ENCODE results near the gene AFTPH.

The AFTPH gene

DNA sequence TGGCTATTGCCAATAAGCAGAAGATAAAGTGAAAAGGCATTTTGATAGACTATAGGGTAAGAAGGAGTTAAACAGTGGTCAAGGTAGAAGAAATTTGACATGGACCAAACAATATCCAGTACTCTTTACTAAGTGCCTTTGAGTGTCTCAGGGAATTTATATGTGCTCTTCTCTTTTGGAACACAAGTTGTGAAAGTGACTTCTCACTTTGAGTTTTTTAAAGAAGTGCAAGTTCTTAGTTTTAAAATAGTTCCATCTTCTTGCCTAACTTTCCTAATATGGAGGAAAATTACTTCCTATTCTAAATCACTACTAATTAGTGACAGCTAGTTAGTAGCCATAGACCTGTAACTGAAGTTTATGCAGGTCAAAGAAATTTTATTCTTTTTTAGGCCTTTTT lies 63.4 kb downstream of the AFTPH start:
- no peak for DNase-seq (ENCODE audit: low read depth in 2 of 2)

DNA sequence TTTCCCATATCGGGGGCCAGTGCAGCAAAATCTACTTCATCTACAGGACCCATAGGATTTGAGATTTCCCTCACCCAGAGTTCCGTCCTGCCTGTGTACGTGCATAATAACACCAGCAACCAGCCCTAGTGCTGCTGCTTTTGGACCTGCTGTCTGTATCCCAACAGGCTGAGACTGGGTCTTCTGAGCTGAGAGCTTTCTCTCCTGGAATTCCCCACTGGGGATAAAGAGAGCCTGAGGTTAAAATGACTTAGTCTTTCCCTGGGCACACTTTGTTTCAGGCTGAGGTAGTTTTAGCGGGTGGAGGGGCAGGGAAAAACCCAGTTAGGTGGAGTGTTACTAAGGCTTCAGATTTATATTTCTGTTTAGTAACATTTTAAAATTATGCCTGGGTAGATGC lies 67.1 kb downstream of the AFTPH start:
- no peak for DNase-seq (ENCODE audit: low read depth in 2 of 2)

DNA sequence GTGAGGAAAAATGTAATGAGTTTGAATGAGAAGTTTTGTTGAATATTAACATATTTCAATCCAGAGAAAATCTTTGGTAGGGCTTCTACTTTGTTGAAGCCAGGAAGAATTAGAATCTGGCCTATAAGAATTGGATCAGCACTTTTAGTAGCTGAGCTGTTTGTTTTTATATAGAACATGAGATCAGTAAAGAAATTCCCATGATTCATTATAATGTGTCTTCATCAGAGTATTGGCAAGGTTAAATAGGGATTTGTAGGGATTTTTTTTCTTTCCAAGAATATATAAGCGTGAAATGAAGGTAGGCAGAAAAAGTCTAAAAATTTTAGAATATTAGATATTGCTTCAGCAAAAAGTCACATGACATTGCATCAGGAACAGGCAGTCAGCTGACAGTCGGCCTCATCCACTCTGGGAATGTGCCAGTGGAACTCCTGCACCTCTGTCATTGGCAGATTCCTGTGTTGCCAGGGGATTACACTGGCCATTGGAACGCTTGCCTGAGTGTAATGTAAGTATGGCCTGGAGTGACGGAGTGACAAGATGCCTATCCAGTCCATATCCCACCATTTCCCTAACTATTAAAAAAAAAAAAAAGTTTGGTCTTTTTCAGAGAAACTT lies 69.0 kb downstream of the AFTPH start:
- DNase-seq (ENCODE audit: low read depth in 2 of 2): no peak

DNA sequence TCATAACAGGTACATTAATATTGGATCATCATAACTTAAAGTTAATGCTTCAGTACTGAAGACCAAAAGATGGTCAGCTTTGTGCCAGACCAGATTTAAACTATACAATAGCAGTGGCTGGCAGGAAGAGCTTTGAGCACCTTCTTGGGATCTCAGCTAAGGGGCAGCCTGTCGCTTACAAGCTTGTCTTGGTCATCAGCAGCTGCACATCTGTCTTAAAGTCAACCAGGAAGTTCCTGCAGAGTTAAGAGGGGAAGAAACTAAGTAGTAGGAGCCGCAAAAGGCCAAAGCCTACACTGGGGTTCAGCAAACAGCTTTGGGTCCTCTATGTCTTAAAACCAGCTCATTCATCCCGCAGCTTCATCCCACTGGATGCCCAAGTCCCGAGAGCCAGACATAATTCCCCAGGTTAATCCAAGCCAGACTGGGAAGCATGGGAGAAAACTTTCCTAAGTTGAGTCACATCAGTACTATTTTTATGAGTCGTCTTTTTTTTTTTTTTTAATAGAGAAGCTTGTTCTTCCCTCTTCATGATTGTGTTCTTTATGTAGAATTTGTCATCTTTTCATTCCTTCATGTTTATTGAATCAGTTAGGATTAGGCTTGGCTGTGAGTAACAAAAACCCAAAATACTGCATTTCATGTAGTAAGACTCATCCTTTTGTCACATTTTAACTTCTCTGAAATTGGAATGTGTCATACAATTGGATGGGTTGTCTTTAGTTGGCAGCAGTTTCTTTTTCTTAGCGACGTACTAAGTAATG lies 70.3 kb downstream of the AFTPH start:
- no peak for DNase-seq (ENCODE audit: low read depth in 2 of 2)

DNA sequence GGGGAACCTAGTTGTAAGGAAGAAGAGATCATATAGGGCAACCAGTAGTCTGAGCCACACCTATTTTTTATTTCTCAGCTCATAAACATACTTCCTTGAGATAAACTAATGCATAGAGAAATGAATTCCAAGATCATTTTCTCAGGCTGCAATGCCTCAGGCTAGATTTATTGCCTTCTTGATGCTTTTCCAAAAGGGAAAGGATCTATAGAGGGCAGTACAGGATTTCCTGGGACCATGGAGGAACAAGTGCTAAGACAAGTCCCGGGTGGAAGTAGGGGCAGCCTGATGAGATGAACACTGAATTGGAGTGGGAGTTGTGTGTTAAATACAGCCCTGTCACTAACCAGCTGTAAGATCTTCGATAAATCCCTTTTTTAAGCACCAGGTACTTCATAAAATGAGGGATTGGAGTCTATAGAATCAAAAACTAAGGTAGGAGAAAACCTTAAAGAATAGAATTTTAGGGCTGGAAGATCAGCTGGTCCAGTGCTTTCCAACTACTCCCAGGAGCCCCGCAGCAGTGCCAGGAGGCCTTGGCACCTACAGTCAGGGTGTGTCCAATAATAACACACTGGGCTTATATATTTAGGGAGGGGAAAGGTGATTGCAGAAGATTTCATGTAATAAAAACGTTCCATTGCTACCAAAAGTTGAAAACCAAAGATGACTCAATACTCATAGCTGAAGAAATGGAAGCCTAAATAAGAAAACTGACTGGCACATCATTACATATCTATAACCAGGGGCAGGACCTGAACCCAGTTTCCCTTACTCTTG lies 71.5 kb downstream of the AFTPH start:
- DNase-seq (ENCODE audit: low read depth in 2 of 2): no peak

DNA sequence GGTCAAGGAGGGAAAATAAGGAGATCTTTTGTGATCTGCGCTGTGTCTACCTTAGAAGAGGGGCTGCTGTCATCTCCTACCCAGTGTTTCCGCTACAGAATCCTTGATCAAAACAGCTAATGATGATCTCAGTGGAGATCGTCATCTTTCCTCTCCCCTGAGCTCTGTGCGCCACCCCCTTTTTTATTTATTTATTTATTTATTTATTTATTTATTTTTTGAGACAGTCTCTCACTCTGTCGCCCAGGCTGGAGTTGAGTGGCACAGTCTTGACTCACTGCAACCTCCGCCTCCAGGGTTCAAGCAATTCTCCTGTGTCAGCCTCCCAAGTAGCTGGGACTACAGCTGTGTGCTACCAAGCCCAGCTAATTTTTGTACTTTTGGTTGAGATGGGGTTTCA lies 74.1 kb downstream of the AFTPH start:
- no peak for DNase-seq (ENCODE audit: low read depth in 2 of 2)

DNA sequence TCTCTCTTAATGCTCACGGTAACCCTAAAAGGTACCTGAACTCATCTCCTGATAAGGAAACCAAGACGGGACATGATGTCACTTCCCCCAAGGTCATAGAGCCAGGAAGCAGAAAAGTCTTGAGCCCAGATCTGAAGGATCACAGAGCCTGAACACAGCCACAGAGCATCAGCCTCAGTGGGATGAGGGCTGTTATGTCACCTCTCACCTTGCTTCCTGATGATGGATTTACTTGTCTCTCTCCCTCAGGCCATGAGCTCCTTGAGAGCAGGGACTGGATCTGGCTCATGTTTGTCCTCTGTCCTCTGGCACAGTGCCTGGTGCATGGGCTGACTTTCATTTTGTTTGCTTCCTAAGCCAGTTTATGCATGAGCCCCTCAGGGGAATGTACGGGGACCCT lies 75.3 kb downstream of the AFTPH start:
- DNase-seq (ENCODE audit: low read depth in 2 of 2): no peak

DNA sequence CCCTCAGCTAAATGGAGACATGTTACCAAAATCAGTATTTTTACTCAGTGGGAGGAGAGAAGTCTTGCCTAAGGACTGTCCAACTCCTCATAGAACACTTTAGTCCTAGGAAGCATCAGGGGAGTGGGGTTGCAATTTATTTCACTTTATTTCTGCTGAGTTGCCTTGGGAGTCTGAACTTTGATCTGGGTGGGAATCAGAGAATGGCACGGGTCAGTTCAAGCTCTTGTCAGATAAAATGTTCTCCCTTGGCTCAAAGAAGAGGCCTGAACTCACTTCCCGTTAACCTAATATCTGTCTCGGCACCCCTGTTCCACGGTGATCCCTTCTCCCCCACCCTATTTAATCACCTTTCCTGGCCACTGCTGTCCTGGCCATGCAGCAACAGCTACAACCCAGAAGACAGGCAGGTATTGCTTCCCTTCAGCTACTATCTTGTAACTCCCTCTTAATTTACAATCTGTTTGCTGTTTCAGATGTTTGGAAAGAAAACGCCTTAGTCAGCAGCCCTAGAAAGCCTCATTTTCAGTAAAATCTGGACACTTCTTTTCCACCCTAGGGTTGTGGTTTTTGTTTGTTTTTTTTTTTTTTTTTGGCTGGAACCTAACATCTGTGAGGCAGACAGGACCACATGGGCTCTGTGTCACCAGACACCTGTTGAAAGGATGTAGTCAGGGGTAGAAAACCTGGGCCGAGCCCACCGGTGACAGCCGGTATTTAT lies 77.1 kb downstream of the AFTPH start:
- DNase-seq (ENCODE audit: low read depth in 2 of 2): no peak

DNA sequence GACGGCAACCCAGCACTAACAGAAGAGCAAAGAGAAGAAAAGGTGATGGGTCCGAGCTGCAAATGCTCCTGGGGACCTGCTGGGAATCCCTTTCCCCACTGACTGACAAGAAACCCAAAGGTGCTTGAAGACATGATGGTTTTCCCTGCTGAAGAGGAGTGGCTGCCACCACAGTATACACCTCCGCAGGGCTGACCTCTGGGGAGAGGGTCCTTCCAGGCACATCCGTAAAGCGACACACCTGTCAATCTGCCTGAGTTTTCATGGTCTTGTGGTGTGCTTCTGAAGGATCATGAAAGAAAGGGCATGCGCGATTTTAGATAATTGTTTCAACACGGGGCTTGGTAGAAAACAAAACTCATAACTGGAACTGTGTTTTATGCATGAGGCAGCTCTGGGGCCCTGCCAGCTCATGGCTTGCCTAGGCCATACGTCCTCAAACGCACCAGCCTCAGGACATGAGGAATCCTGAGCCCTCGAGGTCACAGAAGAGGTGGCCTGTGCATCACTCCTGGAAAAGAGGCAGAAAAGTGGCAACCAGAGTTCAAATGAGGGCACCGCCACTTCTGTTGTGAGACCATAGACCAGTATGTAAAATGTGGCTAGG lies 77.8 kb downstream of the AFTPH start:
- DNase-seq (ENCODE audit: low read depth in 2 of 2): no peak

DNA sequence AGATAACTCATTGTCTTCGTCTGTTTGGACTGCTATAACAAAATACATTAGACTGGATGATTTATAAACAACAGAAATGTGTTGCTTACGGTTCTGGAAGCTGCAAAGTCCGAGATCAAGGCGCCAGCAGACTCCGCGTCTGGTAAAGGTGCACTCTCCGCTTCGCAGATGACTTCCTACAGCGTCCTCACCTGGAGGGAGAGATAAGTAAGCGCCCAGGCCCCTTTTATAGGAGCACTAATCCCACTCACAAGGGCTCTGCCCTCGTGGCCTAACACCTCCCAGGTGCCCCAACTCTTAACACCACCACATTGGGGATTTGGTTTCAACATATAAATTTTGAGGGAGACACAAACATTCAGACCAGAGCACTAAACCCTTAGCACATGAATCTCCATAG lies 78.3 kb downstream of the AFTPH start:
- DNase-seq (ENCODE audit: low read depth in 2 of 2): no peak

DNA sequence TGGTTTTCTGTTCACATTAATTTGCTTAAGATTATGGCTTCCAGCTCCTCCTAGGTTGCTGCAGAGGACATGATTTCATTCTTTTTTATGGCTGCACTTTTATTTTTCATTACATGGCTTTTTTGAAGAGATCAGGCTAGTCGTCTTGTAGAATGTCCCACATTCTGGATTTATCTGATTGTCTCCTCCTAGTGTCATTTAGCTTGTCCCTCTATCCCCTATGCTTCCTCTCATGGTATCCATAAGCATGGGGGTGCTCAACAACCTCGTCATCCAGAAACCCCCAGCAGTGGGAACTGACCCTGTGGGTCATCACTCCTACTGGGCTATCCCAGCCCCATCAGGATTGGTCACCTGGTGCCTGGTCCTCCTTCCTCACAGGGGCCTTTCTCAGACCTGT lies 80.0 kb downstream of the AFTPH start:
- no peak for DNase-seq (ENCODE audit: low read depth in 2 of 2)

DNA sequence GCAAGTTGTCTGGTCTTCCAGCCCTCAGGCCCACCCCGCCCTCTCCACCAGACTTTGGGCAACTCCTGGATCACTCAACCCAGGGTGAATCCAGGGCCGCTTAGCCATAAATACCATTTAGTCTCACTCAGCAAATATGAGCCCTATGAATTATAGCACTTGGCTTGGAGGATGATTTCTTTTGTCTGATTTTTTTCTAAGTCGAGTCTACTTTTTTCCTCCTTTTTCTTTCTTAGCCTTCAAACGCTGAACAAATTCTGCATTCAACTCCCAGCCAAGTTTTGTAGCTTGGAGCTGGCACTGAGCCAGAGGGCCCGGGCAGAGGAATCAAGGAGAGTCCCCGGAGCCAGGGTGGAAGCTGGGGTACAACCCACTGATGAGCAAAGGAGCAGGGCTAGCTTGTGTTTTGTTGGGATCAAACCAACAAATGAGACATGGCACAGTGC lies 80.9 kb downstream of the AFTPH start:
- no peak for DNase-seq (ENCODE audit: low read depth in 2 of 2)

DNA sequence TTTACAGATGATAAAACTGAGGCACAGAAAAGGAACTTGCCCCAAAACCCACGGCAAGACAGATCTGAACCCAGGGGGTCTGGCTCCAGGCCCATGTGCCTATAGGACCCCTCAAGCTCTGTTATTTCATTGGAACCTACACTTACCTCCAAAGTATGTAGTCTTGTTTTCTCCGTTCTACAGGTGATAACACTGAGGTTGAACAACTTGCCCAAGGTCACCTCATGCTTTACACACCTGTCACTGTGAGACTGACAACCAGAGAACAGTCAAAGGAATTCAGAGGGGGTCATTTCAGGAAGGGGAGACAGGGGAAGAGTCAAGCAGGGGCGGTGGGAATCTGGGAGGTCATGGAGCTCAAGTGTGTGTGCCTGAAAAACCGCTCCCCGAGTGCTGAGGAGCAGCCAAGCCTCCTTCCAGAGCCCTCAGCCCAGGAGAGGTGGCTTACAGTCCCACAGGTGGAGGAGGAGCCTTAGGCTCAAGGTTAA lies 81.9 kb downstream of the AFTPH start:
- no peak for DNase-seq (ENCODE audit: low read depth in 2 of 2)

DNA sequence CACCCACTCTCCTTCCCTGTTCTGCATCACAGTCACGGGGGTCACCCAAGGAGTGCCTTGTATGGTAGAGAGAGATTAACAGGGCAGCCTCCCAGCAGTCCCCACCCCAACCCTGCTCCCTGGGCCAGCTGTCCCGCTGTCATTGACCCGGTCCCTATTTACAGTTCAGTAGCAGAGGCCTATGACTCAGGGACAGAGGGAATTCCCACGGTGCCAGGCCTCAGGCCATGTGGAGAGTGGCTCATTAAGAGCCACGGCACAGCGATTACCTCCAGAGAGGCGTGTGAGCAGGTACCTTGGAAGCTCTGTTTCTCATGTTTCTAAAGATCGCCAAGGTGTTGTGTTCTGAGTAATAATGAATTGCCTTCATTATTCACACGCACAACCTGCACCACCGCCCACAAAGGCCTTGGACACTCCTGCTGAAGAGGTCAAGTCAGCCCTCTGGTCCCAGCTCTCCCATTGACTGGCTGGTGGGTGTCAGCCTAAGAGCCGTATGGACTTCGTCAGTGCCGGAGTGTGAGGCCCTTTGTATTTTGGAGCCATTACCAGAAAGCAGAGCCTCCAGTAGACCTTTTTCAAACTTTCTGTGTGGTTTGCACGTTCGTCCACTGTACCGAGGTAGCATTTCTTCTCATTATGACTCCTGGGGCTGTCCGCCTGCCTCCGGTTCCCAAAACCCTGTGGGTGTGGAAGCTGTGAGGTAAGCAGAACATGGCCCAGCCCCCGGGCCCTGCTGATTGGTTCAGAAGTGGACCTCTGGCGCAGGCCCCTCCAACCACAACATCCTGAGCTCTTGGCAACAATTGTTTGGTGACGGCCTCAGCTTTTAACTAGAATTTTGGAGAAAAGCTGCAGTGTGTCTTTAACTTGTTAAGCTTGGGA lies 82.6 kb downstream of the AFTPH start:
- peak; percentile 50 to 59 for DNase-seq (ENCODE audit: low read depth in 2 of 2)

DNA sequence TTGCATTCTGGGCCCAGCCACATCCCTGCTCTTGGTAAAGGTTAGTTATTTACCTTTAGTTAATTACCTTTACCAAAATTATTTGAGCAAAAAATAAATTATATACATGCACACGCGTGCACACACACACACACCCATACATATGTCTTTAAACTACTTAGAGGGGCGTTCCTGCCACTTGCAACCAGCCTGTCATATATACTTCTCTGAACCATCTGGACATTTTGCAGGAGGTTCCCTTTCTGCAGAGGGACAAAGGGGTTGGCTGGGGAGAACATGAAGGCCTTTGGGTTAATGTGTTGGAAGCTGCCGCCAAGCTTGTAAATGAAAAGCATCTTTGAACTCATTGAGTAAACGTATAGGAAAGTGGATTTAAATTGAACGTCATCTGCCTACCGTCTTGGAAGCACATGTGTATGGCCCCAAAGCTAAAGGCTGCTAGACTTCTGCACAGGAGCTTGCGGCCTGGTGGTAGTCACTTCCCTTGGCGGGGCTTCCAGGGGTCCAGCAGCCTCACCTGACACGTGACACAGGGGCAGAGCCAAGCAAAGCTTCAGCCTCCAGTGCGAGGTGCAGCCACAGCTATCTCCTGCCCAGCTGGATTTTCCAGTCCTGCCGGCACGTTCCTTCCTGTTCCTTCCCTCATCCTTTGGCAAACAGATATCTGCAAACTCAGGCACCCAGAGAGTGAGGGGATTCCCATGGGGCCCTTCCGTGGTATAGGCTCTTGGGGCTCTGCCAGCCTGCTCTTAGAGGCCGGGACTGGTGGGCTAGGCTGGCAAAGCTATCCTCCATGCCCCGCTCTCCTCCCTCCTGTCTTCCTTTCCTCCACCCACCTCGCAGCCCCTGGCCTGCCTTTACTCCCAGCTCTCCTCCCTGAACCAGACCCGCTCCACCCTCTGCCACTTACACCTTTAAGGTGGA lies 83.5 kb downstream of the AFTPH start:
- no peak for DNase-seq (ENCODE audit: low read depth in 2 of 2)

DNA sequence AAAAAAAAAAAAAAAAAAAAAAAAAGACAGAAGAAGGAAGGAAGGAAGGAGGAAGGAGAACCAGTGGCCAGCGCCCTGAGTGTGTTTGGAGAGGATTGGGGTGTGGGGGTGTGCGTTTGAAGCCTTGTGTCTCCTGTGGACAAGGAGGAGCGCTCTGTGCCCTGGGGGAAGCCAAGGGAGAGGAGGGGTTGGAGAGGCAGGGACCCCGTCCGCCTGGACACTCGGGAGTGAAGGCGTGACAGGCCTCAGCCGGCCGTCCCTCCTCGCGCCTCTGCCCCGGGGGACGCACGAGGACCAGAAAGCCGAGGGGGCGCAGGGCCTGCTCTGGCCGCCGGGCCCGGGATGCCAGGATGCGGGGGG lies 84.7 kb downstream of the AFTPH start:
- DNase-seq (ENCODE audit: low read depth in 2 of 2): no peak

DNA sequence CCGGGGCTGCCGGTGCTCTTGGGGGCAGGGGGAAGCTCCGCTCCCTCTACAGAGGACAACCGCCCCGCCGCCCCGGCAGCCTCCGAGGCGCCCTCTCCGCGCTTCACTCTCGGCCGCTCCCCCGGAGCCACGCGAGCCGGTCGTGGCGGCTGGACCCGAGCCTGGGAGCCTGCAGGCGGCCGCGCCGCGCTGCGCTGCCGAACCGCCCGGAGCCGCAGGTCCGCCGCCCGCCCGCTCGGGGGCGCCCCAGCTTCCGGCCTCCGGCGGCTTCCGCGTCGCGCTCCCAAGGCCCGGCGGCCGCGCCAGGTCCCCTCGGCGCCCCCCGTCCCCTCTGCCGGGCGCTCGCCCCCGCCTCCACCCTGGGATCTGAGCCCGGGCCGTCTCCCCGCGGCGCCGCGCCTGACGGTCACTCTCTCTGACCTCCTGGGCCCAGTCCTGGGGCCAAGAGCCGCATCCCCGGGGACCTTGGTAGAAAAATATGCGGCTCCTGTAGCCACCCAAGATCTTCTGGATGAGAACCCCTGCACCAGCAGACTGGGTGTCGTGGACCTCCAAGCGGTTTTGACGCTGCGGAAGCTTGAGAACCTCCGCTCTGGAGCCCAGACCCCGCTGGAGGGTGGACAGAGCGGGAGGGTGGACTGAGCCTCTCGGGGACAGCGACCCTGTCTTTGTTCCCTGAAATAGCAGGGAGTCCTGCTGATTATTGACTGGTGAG lies 85.3 kb downstream of the AFTPH start:
- DNase-seq (ENCODE audit: low read depth in 2 of 2): peak; percentile 10 to 55

DNA sequence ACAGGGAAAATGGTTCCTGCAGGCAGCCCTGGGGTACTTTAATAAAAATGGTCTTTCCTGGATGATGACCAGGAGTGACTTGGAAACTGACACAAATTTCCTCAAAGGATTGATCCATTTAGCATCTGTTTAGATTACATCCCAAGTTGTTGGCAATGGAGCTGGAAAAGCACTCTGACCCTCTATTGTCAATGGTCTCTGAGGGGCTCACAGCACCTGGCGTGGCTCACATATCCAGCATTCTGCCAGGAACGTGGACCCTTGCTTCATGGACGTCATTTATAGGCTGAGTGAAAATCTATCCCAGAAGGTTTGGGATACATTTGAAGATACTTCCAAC lies 85.8 kb downstream of the AFTPH start:
- no peak for DNase-seq (ENCODE audit: low read depth in 2 of 2)

DNA sequence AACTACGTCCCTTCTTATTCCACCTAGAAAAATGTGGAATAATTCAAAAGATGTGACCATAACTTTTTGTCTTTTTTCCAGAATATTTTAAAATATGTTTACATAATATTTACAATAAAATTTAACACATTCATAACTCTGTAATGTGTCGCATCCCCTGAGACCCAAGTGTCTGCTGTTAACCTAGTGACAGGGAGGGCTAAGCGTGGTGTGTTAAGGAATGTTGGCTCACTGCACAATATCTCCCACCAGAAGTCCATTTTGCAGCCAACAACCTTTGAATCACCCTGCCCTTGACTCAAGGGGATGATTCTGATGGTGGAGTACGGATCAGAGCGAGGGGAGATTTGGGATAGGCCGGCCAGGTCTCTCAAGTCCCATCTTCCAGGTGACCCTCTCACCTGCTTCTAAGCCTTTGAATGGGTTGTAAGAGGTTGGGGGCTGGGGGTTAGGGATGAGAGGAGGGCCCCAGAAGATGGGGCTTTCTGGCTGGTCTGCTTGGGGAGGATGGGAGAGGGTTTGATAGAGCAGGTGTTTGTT lies 86.3 kb downstream of the AFTPH start:
- DNase-seq (ENCODE audit: low read depth in 2 of 2): no peak
